Colonic mucosa (tissue), 4 donors: ENCODE results near the gene EPSTI1. TPM values are rescaled to one million over a fixed set of nuclear protein-coding genes. Genes with fewer than 3 reads are reported as not detected.

Experiments used
- DNase-seq: peaks from one replicate; pipeline ENCODE4 v3.0.0-alpha.2; 2020
- H3K27ac ChIP-seq: fragments of 200-600 bp; one replicate; pipeline ENCODE4 v1.8.0; 2021
- H3K27me3 ChIP-seq: fragments of 200-600 bp; one replicate; pipeline ENCODE4 v1.8.0; 2021
- H3K36me3 ChIP-seq: fragments of 200-600 bp; one replicate; pipeline ENCODE4 v1.8.0; 2021
- H3K4me1 ChIP-seq: fragments of 200-600 bp; one replicate; pipeline ENCODE4 v1.8.0; 2021; ENCODE audit warnings: mild to moderate bottlenecking
- H3K4me3 ChIP-seq: fragments of 200-600 bp; one replicate; pipeline ENCODE4 v1.8.0; 2021
- H3K9ac ChIP-seq, 2 donors: one replicate each; pipeline ENCODE4 v1.7.0; 2013; ENCODE audit warnings: control low read depth in 2 of 2, low read depth in 2 of 2, low read length in 2 of 2
- H3K9me3 ChIP-seq: fragments of 200-600 bp; one replicate; pipeline ENCODE4 v1.8.0; 2021
- intact Hi-C: fragments of 100-400 bp; cut with DNase I; formaldehyde crosslinking; loops from one replicate; pipeline ENCODE4 v1.14.1; 2022
- total RNA-seq, 2 donors: library from RNA; stranded (reverse); fragmentation: NEBNext Ultra II Directional in 1 of 2; extraction: Animal tissue kit (Norgen Biotek cat#: 25700) in 1 of 2; gene quantifications; one replicate each; pipeline ENCODE4 v1.2.1, GENCODE V29; 2021
- TF ChIP-seq, protein P1 (sequence below): fragments of 200-600 bp; IDR thresholded peaks from one replicate; pipeline ENCODE4 v1.8.0; 2022; ENCODE audit warnings: antibody characterized with exemption, mild to moderate bottlenecking
- donor health status: healthy.
- donor health status: DM: no; HTN: no; CAD: no.
- donor health status: DM: no; HTN: no; CAD: no.

EPSTI1 gene
- total RNA-seq, 2 donors from 2014 or later = 5.4 to 16.8 TPM

GRCh38 chr13:42883142-42883541, 108.9 kb downstream of the EPSTI1 start:
- no peaks in the 10 kb centered on the region for H3K27me3 ChIP-seq
- no peaks in the 10 kb centered on the region for H3K4me1 ChIP-seq
- TF ChIP-seq, protein P1, sequence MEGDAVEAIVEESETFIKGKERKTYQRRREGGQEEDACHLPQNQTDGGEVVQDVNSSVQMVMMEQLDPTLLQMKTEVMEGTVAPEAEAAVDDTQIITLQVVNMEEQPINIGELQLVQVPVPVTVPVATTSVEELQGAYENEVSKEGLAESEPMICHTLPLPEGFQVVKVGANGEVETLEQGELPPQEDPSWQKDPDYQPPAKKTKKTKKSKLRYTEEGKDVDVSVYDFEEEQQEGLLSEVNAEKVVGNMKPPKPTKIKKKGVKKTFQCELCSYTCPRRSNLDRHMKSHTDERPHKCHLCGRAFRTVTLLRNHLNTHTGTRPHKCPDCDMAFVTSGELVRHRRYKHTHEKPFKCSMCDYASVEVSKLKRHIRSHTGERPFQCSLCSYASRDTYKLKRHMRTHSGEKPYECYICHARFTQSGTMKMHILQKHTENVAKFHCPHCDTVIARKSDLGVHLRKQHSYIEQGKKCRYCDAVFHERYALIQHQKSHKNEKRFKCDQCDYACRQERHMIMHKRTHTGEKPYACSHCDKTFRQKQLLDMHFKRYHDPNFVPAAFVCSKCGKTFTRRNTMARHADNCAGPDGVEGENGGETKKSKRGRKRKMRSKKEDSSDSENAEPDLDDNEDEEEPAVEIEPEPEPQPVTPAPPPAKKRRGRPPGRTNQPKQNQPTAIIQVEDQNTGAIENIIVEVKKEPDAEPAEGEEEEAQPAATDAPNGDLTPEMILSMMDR = no peak
- no peak overlapping the region for H3K4me3 ChIP-seq
- no peaks in the 10 kb centered on the region for H3K9me3 ChIP-seq
- H3K9ac ChIP-seq = no peak overlapping the region
- intact Hi-C loops = loop anchor here (10.0 kb wide), 1 partner anchor 252 kb away; no protein-coding TSS in a partner anchor
- no peak overlapping the region for H3K27ac ChIP-seq
- no peak for DNase-seq
- H3K36me3 ChIP-seq = no peaks in the 10 kb centered on the region

GRCh38 chr13:42880056-42880605, 111.9 kb downstream of the EPSTI1 start:
- TF ChIP-seq, protein P1 = no peak
- Histone ChIP-seq H3K36me3 (no peaks in the 10 kb centered on the region), H3K4me3 (no peak overlapping the region), H3K27ac (no peak overlapping the region), H3K4me1 (no peaks in the 10 kb centered on the region), H3K9ac (no peak overlapping the region), H3K27me3 (no peaks in the 10 kb centered on the region), H3K9me3 (no peaks in the 10 kb centered on the region)
- intact Hi-C loops = loop anchor here (10.0 kb wide), 1 partner anchor 255 kb away; no protein-coding TSS in a partner anchor
- no peak for DNase-seq

- Histone ChIP-seq H3K4me3 (no peak overlapping the region), H3K27ac (no peak overlapping the region), H3K4me1 (no peaks in the 10 kb centered on the region), H3K27me3 (no peaks in the 10 kb centered on the region), H3K9ac (no peak overlapping the region), H3K36me3 (no peaks in the 10 kb centered on the region), H3K9me3 (no peaks in the 10 kb centered on the region)
- TF ChIP-seq, protein P1 = no peak
- no peak for DNase-seq
- intact Hi-C loops = no loop called here
Measured at GRCh38 chr13:42878721-42879120, 113.3 kb downstream of the EPSTI1 start.

GRCh38 chr13:42876887-42877545, 115.0 kb downstream of the EPSTI1 start:
- TF ChIP-seq, protein P1 = no peak
- intact Hi-C loops = no loop called here
- Histone ChIP-seq H3K9me3 (no peaks in the 10 kb centered on the region), H3K4me3 (no peak overlapping the region), H3K9ac (no peak overlapping the region), H3K36me3 (no peaks in the 10 kb centered on the region), H3K4me1 (no peaks in the 10 kb centered on the region), H3K27me3 (no peaks in the 10 kb centered on the region), H3K27ac (no peak overlapping the region)
- no peak for DNase-seq

GRCh38 chr13:42876270-42876714, 115.7 kb downstream of the EPSTI1 start:
- Histone ChIP-seq H3K27me3 (no peaks in the 10 kb centered on the region), H3K9me3 (no peaks in the 10 kb centered on the region), H3K4me1 (no peaks in the 10 kb centered on the region), H3K27ac (no peak overlapping the region), H3K4me3 (no peak overlapping the region), H3K9ac (no peak overlapping the region), H3K36me3 (no peaks in the 10 kb centered on the region)
- intact Hi-C loops = no loop called here
- TF ChIP-seq, protein P1 = no peak
- DNase-seq = no peak
